Omental fat pad (tissue), 4 donors: Measurements from ENCODE around the gene ENTPD6. TPM values are rescaled to one million over a fixed set of nuclear protein-coding genes. Genes with fewer than 3 reads are reported as not detected.

Source experiments
- ATAC-seq: fragments of 150-250 bp; one replicate; pipeline ENCODE4 v1.9.1; 2016; ENCODE audit warnings: mild to moderate bottlenecking, moderate library complexity; ENCODE audit not compliant: low FRiP score
- DNase-seq: peaks from one replicate; pipeline ENCODE4 v3.0.0-alpha.2; 2019; ENCODE audit warnings: low spot score
- CTCF ChIP-seq, 3 donors: fragments of 450-650 bp; IDR thresholded peaks; one replicate each; pipeline ENCODE4 v1.5.1; 2016 to 2017; ENCODE audit warnings: antibody characterized with exemption in 3 of 3, mild to moderate bottlenecking in 3 of 3, moderate library complexity in 2 of 3
- total RNA-seq, 4 donors: library from RNA; depleted of rRNA; stranded (reverse); fragments of >200 nt; gene quantifications; one replicate each; pipeline ENCODE4 v1.1.0, GENCODE V29; 2016

Gene ENTPD6
- total RNA-seq, 4 donors from 2014 or later = 44.6 to 71.0 (median 60.0) TPM

- DNase-seq (no peak), ATAC-seq (no peak)
- TF ChIP-seq CTCF (IDR thresholded peaks at IDR 0.05) = no peak
These were observed 20.0 kb downstream of the ENTPD6 start for GRCh38 chr20:25215521-25215920.

- DNase-seq = no peak
These were observed 20.9 kb downstream of the ENTPD6 start for GRCh38 chr20:25216199-25216945.

GRCh38 chr20:25217161-25218108, 21.9 kb downstream of the ENTPD6 start:
- TF ChIP-seq CTCF (IDR thresholded peaks at IDR 0.05) = no peak
- no peak for ATAC-seq
- no peak for DNase-seq

More at GRCh38 chr20:25216199-25216945, 20.9 kb downstream of the ENTPD6 start:
- no peak for TF ChIP-seq CTCF (IDR thresholded peaks at IDR 0.05)
- ATAC-seq = no peak

- ATAC-seq (no peak), DNase-seq (no peak)
- TF ChIP-seq CTCF (IDR thresholded peaks at IDR 0.05) = no peak
These were observed 22.6 kb downstream of the ENTPD6 start for GRCh38 chr20:25218109-25218486.

GRCh38 chr20:25218492-25218891, 23.0 kb downstream of the ENTPD6 start:
- DNase-seq = no peak
- no peak for ATAC-seq
- no peak for TF ChIP-seq CTCF (IDR thresholded peaks at IDR 0.05)

GRCh38 chr20:25219365-25219764, 23.9 kb downstream of the ENTPD6 start:
- ATAC-seq (no peak), DNase-seq (no peak)
- TF ChIP-seq CTCF (IDR thresholded peaks at IDR 0.05) = no peak
